Esophagus muscularis mucosa (tissue), 3 donors: ENCODE results near the gene OGDH.
"Not testable (repeated sequence)": the region's sequence is repeated elsewhere in the genome, so short reads cannot be mapped to it uniquely, and the experiment has no call there.

ENCODE experiments used
- CTCF ChIP-seq, 3 experiments: fragments of 200-600 bp in 2 of 3; fragments of 450-650 bp in 1 of 3; sonication (generic) in 2 of 3; IDR thresholded peaks; one replicate each; pipeline ENCODE4 v1.5.1; 2017 to 2019; ENCODE audit warnings: antibody characterized with exemption in 3 of 3, mild to moderate bottlenecking in 2 of 3, moderate library complexity in 1 of 3
- POLR2A ChIP-seq: fragments of 450-650 bp; IDR thresholded peaks from one replicate; pipeline ENCODE4 v1.6.1; 2017; ENCODE audit warnings: antibody characterized with exemption, moderate library complexity, mild to moderate bottlenecking, low read depth
- POLR2AphosphoS5 ChIP-seq, 2 donors: sonication (generic); formaldehyde crosslinking; IDR thresholded peaks; one replicate each; pipeline ENCODE4 v1.6.1; 2017; ENCODE audit warnings: antibody characterized with exemption in 2 of 2

- not testable (repeated sequence) for TF ChIP-seq CTCF (IDR thresholded peaks at IDR 0.05); POLR2AphosphoS5 (IDR thresholded peaks at IDR 0.05); POLR2A
Measured at GRCh38 chr7:44703391-44703790, 97.0 kb downstream of the OGDH start.
